Measurements from ENCODE around the gene LIPT1. TPM values are rescaled to one million over a fixed set of nuclear protein-coding genes. Genes with fewer than 3 reads are reported as not detected.
A peak's percentile ranks its signal among the peaks of the same experiment; 100 is the strongest.

LIPT1 gene
- total and polyA plus RNA-seq, 2 of the 8 experiments (the other 6 are each of a cell fraction or from before 2014, with no cell fraction given): 6.1 to 10.9 TPM

- TF ChIP-seq CHD1 (IDR thresholded peaks at IDR 0.05; ENCODE audit: low read depth, low read length): no peak
- 0 out of 2 replicates have a peak, but pooled peaks have one; percentile 7 for TF ChIP-seq MAFK (IDR thresholded peaks at IDR 0.05; ENCODE audit: low read depth, low read length)
- ChIA-PET CTCF (ENCODE audit: partially characterized antibody) (interaction anchor here (1.6 kb wide), 1 partner anchor 10 kb away, joined by 4 read pairs; no protein-coding TSS in a partner anchor), POLR2A (ENCODE audit: partially characterized antibody) (no interaction called here)
- H3K36me3 ChIP-seq (ENCODE audit: control insufficient read depth in 2 of 4, insufficient read depth in 4 of 4, low read length in 3 of 4): no peaks in the 10 kb centered on the region
- H2BK15ac ChIP-seq (ENCODE audit: low read length): no peak overlapping the region
- H2BK12ac ChIP-seq (ENCODE audit: low read depth, low read length): no peak overlapping the region
- no peaks in the 10 kb centered on the region for H3K79me1 ChIP-seq (ENCODE audit: low read depth, low read length)
- 92% methylated on average over 1 of the region's 1 CpG; no CpG with 5 or more reads in 1 of the 2 experiments for WGBS, 2 experiments (ENCODE audit: extremely low coverage in 1 of 2, insufficient coverage in 1 of 2, insufficient read length in 1 of 2, insufficient replicate concordance in 2 of 2, low coverage in 1 of 2, low lambda C conversion rate in 2 of 2, missing lambda C conversion rate in 1 of 2)
- H3K14ac ChIP-seq (ENCODE audit: insufficient read length): no peak overlapping the region
- no peak overlapping the region for H4K5ac ChIP-seq (ENCODE audit: insufficient read length, low read depth, low read length)
- H3K4me2 ChIP-seq (ENCODE audit: insufficient read depth in 1 of 2, low read depth in 2 of 2, low read length in 2 of 2): no peak overlapping the region
- H4K91ac ChIP-seq (replicated peaks; ENCODE audit: insufficient read length, low read length): no peak overlapping the region
- DNase-seq (ENCODE audit: low read depth in 1 of 2, low spot score in 2 of 2) (no peak), FAIRE-seq (no peak)
- H3K9ac ChIP-seq (replicated peaks in 1 of 4; ENCODE audit: extremely low read depth in 1 of 4, low read depth in 3 of 4, low read length in 3 of 4): no peak overlapping the region
- no peaks in the 10 kb centered on the region for H4K20me1 ChIP-seq (replicated peaks in 1 of 2; ENCODE audit: control insufficient read depth in 1 of 2, insufficient read depth in 2 of 2, low read length in 2 of 2)
- no peak overlapping the region for H2BK20ac ChIP-seq (ENCODE audit: low read length)
- H3K4ac ChIP-seq (replicated peaks; ENCODE audit: insufficient read length, low read depth, low read length): no peak overlapping the region
- H2AFZ ChIP-seq (ENCODE audit: low read length): no peak overlapping the region
- no peak overlapping the region for H2AK5ac ChIP-seq (ENCODE audit: low read depth, low read length)
- H3K23me2 ChIP-seq (ENCODE audit: low read depth, low read length): no peaks in the 10 kb centered on the region
- H3K79me2 ChIP-seq (ENCODE audit: control insufficient read depth in 1 of 2, insufficient read depth in 2 of 2, low read length in 2 of 2): no peaks in the 10 kb centered on the region
- no peak overlapping the region for H2BK5ac ChIP-seq (ENCODE audit: low read depth, low read length)
- no peak overlapping the region for H3K4me3 ChIP-seq (ENCODE audit: extremely low read depth in 1 of 4, insufficient read depth in 2 of 4, low read depth in 3 of 4, low read length in 4 of 4)
- H3K9me3 ChIP-seq (ENCODE audit: insufficient read depth in 2 of 2, low read depth in 1 of 2, low read length in 1 of 2): no peaks in the 10 kb centered on the region
- H3K27ac ChIP-seq (ENCODE audit: low read depth, low read length): no peak overlapping the region
- H3K27me3 ChIP-seq (replicated peaks in 1 of 4; ENCODE audit: control insufficient read depth in 3 of 4, extremely low read depth in 1 of 4, insufficient read depth in 3 of 4, low read length in 3 of 4): no peaks in the 10 kb centered on the region
- no peak overlapping the region for H3K23ac ChIP-seq (ENCODE audit: insufficient read length)
- H3K4me1 ChIP-seq (replicated peaks in 1 of 4; ENCODE audit: control insufficient read depth in 3 of 4, insufficient read depth in 4 of 4, low read length in 3 of 4): no peaks in the 10 kb centered on the region
- H4K8ac ChIP-seq (ENCODE audit: extremely low read depth, insufficient read depth, low read length): no peak overlapping the region
- H3K18ac ChIP-seq (ENCODE audit: extremely low read depth, low read length): no peak overlapping the region
- no peak overlapping the region for H3K56ac ChIP-seq (replicated peaks; ENCODE audit: insufficient read length, low read depth, low read length)
- no peak overlapping the region for H2BK120ac ChIP-seq (replicated peaks; ENCODE audit: low read depth, low read length)
These were observed 42.8 kb upstream of the LIPT1 start for GRCh38 chr2:99111945-99112344.
